ENCODE data around the gene DRC1. TPM values are rescaled to one million over a fixed set of nuclear protein-coding genes. Genes with fewer than 3 reads are reported as not detected.
"Not testable (repeated sequence)": the region's sequence is repeated elsewhere in the genome, so short reads cannot be mapped to it uniquely, and the experiment has no call there.

The DRC1 gene
- total RNA-seq = not detected in 2 replicates

GRCh38 chr2:26401739-26402541 lies at the start of gene DRC1:
DRC1 (plus strand) TSS chr2:26401920; CDS start chr2:26401990, 70 bp downstream.
- peak; percentile 31 for DNase-seq (ENCODE audit: low spot score)
- intact Hi-C loops (cut with micrococcal nuclease) = loop anchor here (5.0 kb wide), 1 partner anchor 155 kb away; no protein-coding TSS in a partner anchor
- no peaks in the 10 kb centered on the region for H3K9me3 Mint-ChIP-seq
- H3K4me3 Mint-ChIP-seq = no peak within 1 kb of the TSS
- peaks cover 2% of the 10 kb centered on the region for H3K36me3 Mint-ChIP-seq (ENCODE audit: low read depth)
- H3K27me3 Mint-ChIP-seq (ENCODE audit: insufficient read depth) = peaks cover 2% of the 10 kb centered on the region
- peaks cover 14% of the 10 kb centered on the region for H3K4me1 Mint-ChIP-seq (ENCODE audit: low read depth)
- H3K27ac Mint-ChIP-seq = no peak within 1 kb of the TSS

DNA sequence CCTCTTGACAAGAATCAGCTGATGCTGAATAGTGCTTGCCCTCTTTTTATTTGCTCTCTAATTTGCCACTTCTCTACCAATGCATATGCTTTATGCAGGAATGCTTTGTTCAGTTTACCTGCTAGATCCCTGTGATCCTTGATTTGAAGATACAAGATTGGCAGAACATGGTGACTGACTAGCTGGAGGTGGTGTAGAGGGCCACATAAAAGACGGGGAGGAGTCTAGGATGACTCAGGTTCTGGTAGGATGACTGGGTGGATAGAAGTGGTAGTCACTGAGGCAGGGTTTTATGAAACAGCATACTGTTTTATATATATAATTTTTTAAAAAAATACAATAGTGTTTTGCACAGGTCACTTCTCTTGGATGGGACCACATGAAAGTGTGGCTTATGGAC lies 48.8 kb upstream of the DRC1 start:
- no peak overlapping the region for H3K4me3 Mint-ChIP-seq
- DNase-seq (ENCODE audit: low spot score) = no peak
- peaks cover 58% of the 10 kb centered on the region for H3K4me1 Mint-ChIP-seq (ENCODE audit: low read depth)
- H3K27ac Mint-ChIP-seq = no peak overlapping the region
- no peaks in the 10 kb centered on the region for H3K27me3 Mint-ChIP-seq (ENCODE audit: insufficient read depth)
- H3K9me3 Mint-ChIP-seq = no peaks in the 10 kb centered on the region
- H3K36me3 Mint-ChIP-seq (ENCODE audit: low read depth) = peaks cover 32% of the 10 kb centered on the region
- intact Hi-C loops (cut with micrococcal nuclease) = no loop called here

- H3K4me1 Mint-ChIP-seq (ENCODE audit: low read depth) = peaks cover 62% of the 10 kb centered on the region
- H3K27me3 Mint-ChIP-seq (ENCODE audit: insufficient read depth); H3K9me3 Mint-ChIP-seq; intact Hi-C loops (cut with micrococcal nuclease); H3K4me3 Mint-ChIP-seq; H3K27ac Mint-ChIP-seq; DNase-seq (ENCODE audit: low spot score): not testable (repeated sequence)
- H3K36me3 Mint-ChIP-seq (ENCODE audit: low read depth) = peaks cover 33% of the 10 kb centered on the region
Observed at GRCh38 chr2:26354469-26354868, 47.3 kb upstream of the DRC1 start.

GRCh38 chr2:26355038-26355995 lies 46.4 kb upstream of the DRC1 start:
- peaks cover 69% of the 10 kb centered on the region for H3K4me1 Mint-ChIP-seq (ENCODE audit: low read depth)
- no peaks in the 10 kb centered on the region for H3K27me3 Mint-ChIP-seq (ENCODE audit: insufficient read depth)
- peak overlapping the region; percentile 1 for H3K27ac Mint-ChIP-seq
- no peak overlapping the region for H3K4me3 Mint-ChIP-seq
- intact Hi-C loops (cut with micrococcal nuclease) = loop anchor here (1.0 kb wide), 1 partner anchor 8 kb away; no protein-coding TSS in a partner anchor
- no peaks in the 10 kb centered on the region for H3K9me3 Mint-ChIP-seq
- H3K36me3 Mint-ChIP-seq (ENCODE audit: low read depth) = peaks cover 37% of the 10 kb centered on the region
- no peak for DNase-seq (ENCODE audit: low spot score)

GRCh38 chr2:26356111-26356510 lies 45.6 kb upstream of the DRC1 start:
- Mint-ChIP-seq H3K27ac (no peak overlapping the region), H3K4me3 (no peak overlapping the region), H3K36me3 (ENCODE audit: low read depth) (peaks cover 35% of the 10 kb centered on the region), H3K4me1 (ENCODE audit: low read depth) (peaks cover 62% of the 10 kb centered on the region), H3K9me3 (no peaks in the 10 kb centered on the region), H3K27me3 (ENCODE audit: insufficient read depth) (no peaks in the 10 kb centered on the region)
- intact Hi-C loops (cut with micrococcal nuclease) = no loop called here
- DNase-seq (ENCODE audit: low spot score) = no peak

- intact Hi-C loops (cut with micrococcal nuclease) = no loop called here
- Mint-ChIP-seq H3K27ac (no peak overlapping the region), H3K4me1 (ENCODE audit: low read depth) (peaks cover 55% of the 10 kb centered on the region), H3K27me3 (ENCODE audit: insufficient read depth) (no peaks in the 10 kb centered on the region), H3K36me3 (ENCODE audit: low read depth) (peaks cover 31% of the 10 kb centered on the region), H3K9me3 (no peaks in the 10 kb centered on the region), H3K4me3 (no peak overlapping the region)
- DNase-seq (ENCODE audit: low spot score) = no peak
Observed at GRCh38 chr2:26356771-26357170, 44.9 kb upstream of the DRC1 start.

DNA sequence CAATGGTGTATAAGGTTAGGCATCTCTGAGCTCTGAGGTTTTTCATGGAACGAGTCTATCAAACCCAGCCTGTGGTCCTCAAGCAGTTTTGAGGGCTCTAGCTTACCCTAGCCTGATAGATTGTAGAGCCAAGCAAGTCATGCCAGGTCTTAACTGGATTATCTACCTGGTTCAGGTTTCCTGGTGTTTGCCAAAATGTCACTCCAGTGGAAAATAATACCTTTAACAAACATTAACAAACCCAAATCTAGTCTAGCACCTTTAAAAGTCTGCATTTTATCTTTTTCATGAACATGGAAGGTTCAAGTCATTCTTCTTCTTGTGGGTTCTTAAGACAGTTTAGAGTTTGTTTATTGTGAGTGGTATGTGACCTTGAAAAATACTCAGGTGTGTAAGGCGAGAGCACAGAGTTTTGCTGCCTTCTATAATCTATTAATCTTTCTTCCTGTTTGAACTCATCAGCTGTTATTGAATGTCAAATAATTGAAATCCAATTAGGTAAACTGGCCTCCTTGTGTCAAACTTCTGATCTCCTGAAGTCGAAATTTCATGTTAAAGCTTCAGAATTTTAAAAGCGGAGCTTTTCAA lies 41.7 kb upstream of the DRC1 start:
- intact Hi-C loops (cut with micrococcal nuclease) = no loop called here
- no peaks in the 10 kb centered on the region for H3K9me3 Mint-ChIP-seq
- DNase-seq (ENCODE audit: low spot score) = no peak
- H3K4me3 Mint-ChIP-seq = no peak overlapping the region
- H3K4me1 Mint-ChIP-seq (ENCODE audit: low read depth) = peaks cover 52% of the 10 kb centered on the region
- no peaks in the 10 kb centered on the region for H3K27me3 Mint-ChIP-seq (ENCODE audit: insufficient read depth)
- H3K27ac Mint-ChIP-seq = no peak overlapping the region
- peaks cover 19% of the 10 kb centered on the region for H3K36me3 Mint-ChIP-seq (ENCODE audit: low read depth)

GRCh38 chr2:26363323-26363722 lies 38.4 kb upstream of the DRC1 start:
- H3K9me3 Mint-ChIP-seq = no peaks in the 10 kb centered on the region
- no peak overlapping the region for H3K4me3 Mint-ChIP-seq
- no peak for DNase-seq (ENCODE audit: low spot score)
- intact Hi-C loops (cut with micrococcal nuclease) = no loop called here
- H3K27ac Mint-ChIP-seq = no peak overlapping the region
- no peaks in the 10 kb centered on the region for H3K27me3 Mint-ChIP-seq (ENCODE audit: insufficient read depth)
- peaks cover 28% of the 10 kb centered on the region for H3K4me1 Mint-ChIP-seq (ENCODE audit: low read depth)
- H3K36me3 Mint-ChIP-seq (ENCODE audit: low read depth) = peaks cover 16% of the 10 kb centered on the region

- Mint-ChIP-seq H3K36me3 (ENCODE audit: low read depth) (peaks cover 16% of the 10 kb centered on the region), H3K9me3 (no peaks in the 10 kb centered on the region), H3K4me1 (ENCODE audit: low read depth) (peaks cover 22% of the 10 kb centered on the region), H3K27me3 (ENCODE audit: insufficient read depth) (no peaks in the 10 kb centered on the region), H3K27ac (no peak overlapping the region), H3K4me3 (no peak overlapping the region)
- no peak for DNase-seq (ENCODE audit: low spot score)
- intact Hi-C loops (cut with micrococcal nuclease) = no loop called here
Observed at GRCh38 chr2:26363958-26364357, 37.8 kb upstream of the DRC1 start.

- H3K27ac Mint-ChIP-seq = no peak overlapping the region
- H3K4me1 Mint-ChIP-seq (ENCODE audit: low read depth) = peaks cover 15% of the 10 kb centered on the region
- no peaks in the 10 kb centered on the region for H3K27me3 Mint-ChIP-seq (ENCODE audit: insufficient read depth)
- H3K36me3 Mint-ChIP-seq (ENCODE audit: low read depth) = peaks cover 17% of the 10 kb centered on the region
- no peak overlapping the region for H3K4me3 Mint-ChIP-seq
- DNase-seq (ENCODE audit: low spot score) = no peak
- H3K9me3 Mint-ChIP-seq = no peaks in the 10 kb centered on the region
- intact Hi-C loops (cut with micrococcal nuclease) = no loop called here
Observed at GRCh38 chr2:26364669-26365068, 37.1 kb upstream of the DRC1 start.

DNA sequence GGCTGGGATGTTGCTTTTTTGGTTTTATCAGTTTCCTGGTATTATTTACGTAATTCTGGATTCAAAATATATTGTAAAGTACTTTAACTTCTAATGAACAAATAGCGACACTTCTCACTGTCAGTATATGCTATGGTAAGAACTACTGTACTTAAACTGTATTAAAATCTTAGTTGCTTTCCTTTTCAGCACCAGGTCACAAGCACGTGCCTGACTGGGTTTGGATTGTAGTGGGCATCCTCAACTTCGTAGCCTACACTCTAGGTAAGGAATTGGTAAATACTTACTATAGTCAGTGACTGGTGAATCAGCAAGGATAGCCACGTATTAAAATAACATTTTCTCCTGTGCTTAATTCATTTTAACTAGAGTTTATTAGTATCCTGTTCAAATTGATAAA lies 34.8 kb upstream of the DRC1 start:
- Mint-ChIP-seq H3K4me1 (ENCODE audit: low read depth) (peaks cover 8% of the 10 kb centered on the region), H3K36me3 (ENCODE audit: low read depth) (peaks cover 20% of the 10 kb centered on the region), H3K27ac (no peak overlapping the region), H3K9me3 (no peaks in the 10 kb centered on the region), H3K4me3 (no peak overlapping the region), H3K27me3 (ENCODE audit: insufficient read depth) (no peaks in the 10 kb centered on the region)
- no peak for DNase-seq (ENCODE audit: low spot score)
- intact Hi-C loops (cut with micrococcal nuclease) = no loop called here

- intact Hi-C loops (cut with micrococcal nuclease); H3K4me1 Mint-ChIP-seq (ENCODE audit: low read depth); H3K27me3 Mint-ChIP-seq (ENCODE audit: insufficient read depth); H3K4me3 Mint-ChIP-seq; DNase-seq (ENCODE audit: low spot score); H3K27ac Mint-ChIP-seq; H3K9me3 Mint-ChIP-seq: not testable (repeated sequence)
- peaks cover 34% of the 10 kb centered on the region for H3K36me3 Mint-ChIP-seq (ENCODE audit: low read depth)
Observed at GRCh38 chr2:26369664-26370063, 32.1 kb upstream of the DRC1 start.
